ENCODE data around the gene BATF3.

BATF3 gene

DNA sequence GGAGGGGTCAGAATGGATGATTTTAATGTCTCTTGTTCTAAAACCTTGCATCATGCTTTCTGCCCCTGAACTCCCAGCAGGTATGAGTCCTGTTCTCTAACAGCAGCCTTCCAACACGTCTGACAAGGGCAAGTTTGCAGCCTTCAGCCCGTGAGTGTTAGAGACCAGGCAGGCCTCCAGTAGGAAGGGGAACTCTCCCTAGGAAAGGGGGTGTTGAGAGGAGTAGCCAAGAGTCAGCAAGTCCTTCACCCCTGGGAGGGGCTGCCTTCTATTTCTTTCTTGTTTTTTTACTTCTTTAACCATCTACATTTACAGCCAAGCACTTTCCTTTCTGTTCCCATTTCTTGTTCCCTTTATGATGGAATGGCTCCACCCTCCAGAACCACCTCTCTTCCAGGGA lies 14.2 kb downstream of the BATF3 start:
- TF ChIP-seq, protein P1, sequence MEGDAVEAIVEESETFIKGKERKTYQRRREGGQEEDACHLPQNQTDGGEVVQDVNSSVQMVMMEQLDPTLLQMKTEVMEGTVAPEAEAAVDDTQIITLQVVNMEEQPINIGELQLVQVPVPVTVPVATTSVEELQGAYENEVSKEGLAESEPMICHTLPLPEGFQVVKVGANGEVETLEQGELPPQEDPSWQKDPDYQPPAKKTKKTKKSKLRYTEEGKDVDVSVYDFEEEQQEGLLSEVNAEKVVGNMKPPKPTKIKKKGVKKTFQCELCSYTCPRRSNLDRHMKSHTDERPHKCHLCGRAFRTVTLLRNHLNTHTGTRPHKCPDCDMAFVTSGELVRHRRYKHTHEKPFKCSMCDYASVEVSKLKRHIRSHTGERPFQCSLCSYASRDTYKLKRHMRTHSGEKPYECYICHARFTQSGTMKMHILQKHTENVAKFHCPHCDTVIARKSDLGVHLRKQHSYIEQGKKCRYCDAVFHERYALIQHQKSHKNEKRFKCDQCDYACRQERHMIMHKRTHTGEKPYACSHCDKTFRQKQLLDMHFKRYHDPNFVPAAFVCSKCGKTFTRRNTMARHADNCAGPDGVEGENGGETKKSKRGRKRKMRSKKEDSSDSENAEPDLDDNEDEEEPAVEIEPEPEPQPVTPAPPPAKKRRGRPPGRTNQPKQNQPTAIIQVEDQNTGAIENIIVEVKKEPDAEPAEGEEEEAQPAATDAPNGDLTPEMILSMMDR (IDR thresholded peaks at IDR 0.05; ENCODE audit: low read depth, low read length), result no peak
- no peak overlapping the region for H3K4me3 ChIP-seq (replicated peaks in 1 of 2; ENCODE audit: low read depth in 2 of 2, low read length in 2 of 2)
- no peak for DNase-seq (ENCODE audit: low read depth in 2 of 2)

DNA sequence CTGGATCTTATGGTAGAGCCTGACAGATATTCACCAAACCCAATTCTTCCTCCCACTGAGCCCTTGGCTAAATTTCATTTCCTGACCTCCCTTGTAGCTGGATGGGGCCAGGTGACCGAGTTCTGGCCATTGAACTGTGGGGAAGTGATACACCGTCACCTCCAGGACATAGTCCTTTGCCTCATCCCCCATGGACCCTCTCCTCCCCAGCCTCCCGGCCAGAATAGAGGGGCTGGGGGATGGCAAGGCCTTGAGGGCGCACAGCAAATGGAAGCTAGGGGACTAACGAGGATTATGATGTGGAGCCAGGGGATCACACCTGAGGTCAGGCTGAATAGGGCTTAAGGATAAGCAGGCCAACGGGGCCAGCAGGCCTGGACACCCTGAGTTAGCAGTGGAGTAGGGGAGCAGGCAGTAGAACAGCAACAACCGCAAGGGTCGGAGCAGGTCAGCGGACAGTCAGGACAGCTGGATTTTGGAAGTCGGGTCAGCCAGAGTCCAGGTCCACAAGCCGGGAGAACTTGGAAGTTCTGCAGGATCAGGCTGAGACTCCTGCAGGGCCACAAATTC lies 15.0 kb downstream of the BATF3 start:
- no peak for DNase-seq (ENCODE audit: low read depth in 2 of 2)
- H3K4me3 ChIP-seq (replicated peaks in 1 of 2; ENCODE audit: low read depth in 2 of 2, low read length in 2 of 2), result no peak overlapping the region
- TF ChIP-seq, protein P1 (IDR thresholded peaks at IDR 0.05; ENCODE audit: low read depth, low read length), result no peak

DNA sequence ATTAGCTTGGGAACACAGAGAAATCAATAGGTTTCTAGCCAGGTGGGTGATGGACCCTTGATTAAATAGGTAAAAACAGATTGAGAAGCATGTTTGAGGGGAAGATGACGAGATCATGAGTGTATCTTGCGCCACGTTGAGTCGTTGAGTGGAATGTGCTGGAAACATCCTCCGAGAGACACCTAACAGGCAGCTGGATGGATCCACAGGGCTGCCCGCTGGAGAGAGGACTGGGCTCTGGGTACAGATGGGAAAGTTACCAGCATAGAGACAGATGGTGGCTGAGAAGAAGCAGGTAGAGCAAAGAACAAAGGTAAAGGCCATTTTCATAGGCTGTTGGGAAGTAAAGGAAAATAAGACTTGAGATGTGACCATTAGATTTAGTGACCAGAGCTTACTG lies 15.6 kb downstream of the BATF3 start:
- TF ChIP-seq, protein P1 (IDR thresholded peaks at IDR 0.05; ENCODE audit: low read depth, low read length), result no peak
- H3K4me3 ChIP-seq (replicated peaks in 1 of 2; ENCODE audit: low read depth in 2 of 2, low read length in 2 of 2), result no peak overlapping the region
- no peak for DNase-seq (ENCODE audit: low read depth in 2 of 2)

DNA sequence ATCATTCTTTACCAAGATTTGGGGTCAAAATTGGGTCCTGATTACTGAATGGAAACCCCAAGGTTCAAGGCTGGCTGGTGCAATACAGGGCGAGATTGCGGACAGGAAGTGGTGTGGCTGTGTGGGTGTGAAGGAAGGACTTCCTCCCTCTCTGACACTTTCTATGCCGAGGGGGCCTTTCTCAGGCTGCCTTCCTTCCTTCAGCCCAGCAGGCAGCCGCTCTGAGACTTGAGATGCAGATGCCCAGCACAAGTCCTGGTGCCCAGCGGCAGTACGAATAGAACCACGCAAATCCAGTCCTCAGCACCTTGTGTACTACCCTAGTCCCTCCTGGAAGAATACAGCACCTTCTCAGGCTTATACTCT lies 16.3 kb downstream of the BATF3 start:
- no peak overlapping the region for H3K4me3 ChIP-seq (replicated peaks in 1 of 2; ENCODE audit: low read depth in 2 of 2, low read length in 2 of 2)
- TF ChIP-seq, protein P1 (IDR thresholded peaks at IDR 0.05; ENCODE audit: low read depth, low read length), result no peak
- no peak for DNase-seq (ENCODE audit: low read depth in 2 of 2)

DNA sequence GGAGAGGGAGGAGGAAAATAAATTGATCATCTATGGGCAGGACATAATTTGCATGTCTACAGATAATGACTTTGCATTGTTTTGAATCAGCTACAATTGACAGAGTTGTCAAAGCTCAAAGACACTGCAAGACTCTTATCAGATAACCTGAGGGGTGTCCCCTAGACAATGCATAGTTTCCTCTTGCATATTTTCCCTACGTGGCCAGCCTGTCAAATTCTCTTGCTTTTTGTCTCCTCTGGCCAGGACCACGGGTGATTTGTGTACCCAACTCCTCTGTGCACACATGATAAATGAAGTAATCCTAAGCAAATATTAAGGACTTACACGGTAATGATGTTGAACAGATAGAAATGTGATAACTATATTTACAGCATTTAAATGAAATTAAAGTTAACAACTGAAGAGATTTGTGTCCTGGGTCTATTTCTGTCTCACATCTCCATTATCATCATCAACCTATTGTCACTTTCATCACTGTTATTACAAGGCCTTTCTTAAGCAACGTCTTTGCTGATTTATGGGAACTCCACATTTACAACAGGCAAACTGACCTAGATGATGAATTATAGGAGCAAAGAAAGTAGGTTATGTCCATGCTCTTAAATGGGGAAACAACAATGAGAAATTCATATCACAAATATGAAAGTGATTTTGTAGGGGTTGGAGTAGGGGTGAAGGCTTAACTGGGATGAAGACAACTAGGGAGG lies 18.8 kb downstream of the BATF3 start:
- no peak for DNase-seq (ENCODE audit: low read depth in 2 of 2)
- H3K4me3 ChIP-seq (replicated peaks in 1 of 2; ENCODE audit: low read depth in 2 of 2, low read length in 2 of 2), result no peak overlapping the region
- TF ChIP-seq, protein P1 (IDR thresholded peaks at IDR 0.05; ENCODE audit: low read depth, low read length), result no peak

DNA sequence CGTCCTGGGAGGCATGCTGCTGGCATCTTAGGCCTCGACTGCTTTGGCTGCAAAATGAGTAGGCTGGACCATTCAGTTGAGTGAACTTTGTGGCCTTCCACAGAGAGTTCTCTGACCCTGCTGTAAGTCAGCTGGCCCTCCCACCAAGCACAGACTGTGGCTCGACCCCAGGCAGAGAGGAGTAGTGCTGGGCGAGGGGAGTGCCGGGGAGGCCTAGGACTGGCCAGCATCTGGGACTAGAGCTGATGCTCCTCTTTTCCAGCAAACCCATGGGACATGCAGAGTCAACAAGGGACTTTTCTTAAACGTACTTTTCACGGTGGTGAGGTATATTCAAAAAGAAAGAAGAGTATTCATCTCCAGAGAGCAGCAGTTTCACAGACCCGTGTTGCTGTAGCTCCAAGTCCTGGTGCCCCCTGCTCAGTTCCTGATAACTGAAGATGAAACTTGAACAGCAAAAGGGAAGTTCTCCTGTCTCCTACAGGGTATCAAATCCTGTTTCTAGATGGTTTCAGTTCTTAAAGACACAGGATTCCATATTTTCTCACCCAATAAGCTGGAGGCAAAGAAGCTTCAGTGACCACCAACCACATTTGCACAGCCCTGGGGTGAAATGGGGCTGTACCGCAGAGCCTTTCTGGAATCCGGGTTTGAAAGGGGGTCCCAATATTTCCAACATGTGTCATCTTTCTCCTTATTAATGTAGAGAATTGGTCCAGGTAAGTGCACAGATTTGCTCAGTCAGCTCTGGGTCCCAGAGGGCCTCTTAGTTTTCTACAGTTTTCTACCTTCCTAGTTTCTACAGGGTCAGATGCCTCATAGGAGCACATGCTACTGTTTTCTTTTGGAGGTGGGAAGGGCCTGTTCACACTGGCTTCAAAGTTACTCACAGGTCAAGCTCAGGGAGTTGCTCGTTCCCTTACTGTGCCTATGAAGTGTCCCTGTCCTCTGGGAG lies 20.9 kb downstream of the BATF3 start:
- TF ChIP-seq, protein P1 (IDR thresholded peaks at IDR 0.05; ENCODE audit: low read depth, low read length), result no peak
- DNase-seq (ENCODE audit: low read depth in 2 of 2), result no peak
- H3K4me3 ChIP-seq (replicated peaks in 1 of 2; ENCODE audit: low read depth in 2 of 2, low read length in 2 of 2), result no peak overlapping the region
